SK-N-MC (cell line): ENCODE data around the gene GCA.

Experiments
- EZH2 ChIP-seq: fragments of 200-600 bp; sonication (generic); IDR thresholded peaks from one replicate; pipeline ENCODE4 v1.6.1; 2017; ENCODE audit warnings: antibody characterized with exemption
- POLR2AphosphoS5 ChIP-seq: IDR thresholded peaks from 2 replicates; pipeline ENCODE4 v1.6.1; 2012; ENCODE audit warnings: mild to moderate bottlenecking, low read depth, low read length, borderline replicate concordance

- no peak for TF ChIP-seq EZH2
- no peak for TF ChIP-seq POLR2AphosphoS5
Measured at GRCh38 chr2:162401871-162402270, 57.9 kb downstream of the GCA start.
